MCF 10A (cell line): ENCODE measurements around the gene HOXC12. TPM values are rescaled to one million over a fixed set of nuclear protein-coding genes. Genes with fewer than 3 reads are reported as not detected.

ENCODE experiments used
- BruUV-seq: library from RNA; stranded (reverse); fragments of 400-500 nt; replicated peaks from 2 replicates; lab custom pipeline; 2021; lab: Mats Ljungman, UMichigan
- CTCF ChIA-PET: fragments of 300-600 bp; sonication (Branson Sonifier 250); formaldehyde crosslinking; extraction: SDS; loops from one replicate; lab custom pipeline; 2021; ENCODE audit warnings: antibody characterized with exemption, inconsistent platforms; lab: Yijun Ruan, JAX
- POLR2A ChIA-PET: fragments of 300-600, 350-650 bp; sonication (Branson Sonifier 250); formaldehyde crosslinking; extraction: SDS; loops from one replicate; lab custom pipeline; 2020; ENCODE audit warnings: antibody characterized with exemption, inconsistent platforms; lab: Yijun Ruan, JAX
- DNase-seq: peaks from one replicate; pipeline ENCODE4 v3.0.0-alpha.2; 2018; ENCODE audit not compliant: unreplicated experiment
- H3K27ac Mint-ChIP-seq: one replicate; pipeline ENCODE4 v1.8.0; 2022; ENCODE audit warnings: mild to moderate bottlenecking, low read depth, mixed read lengths; ENCODE audit not compliant: unreplicated experiment
- H3K27me3 Mint-ChIP-seq: one replicate; pipeline ENCODE4 v1.8.0; 2022; ENCODE audit warnings: mixed read lengths; ENCODE audit not compliant: insufficient read depth, unreplicated experiment
- H3K36me3 Mint-ChIP-seq: one replicate; pipeline ENCODE4 v1.8.0; 2022; ENCODE audit warnings: mild to moderate bottlenecking, moderate library complexity, mixed read lengths; ENCODE audit not compliant: insufficient read depth, unreplicated experiment
- H3K4me1 Mint-ChIP-seq: one replicate; pipeline ENCODE4 v1.8.0; 2022; ENCODE audit warnings: mixed read lengths; ENCODE audit not compliant: insufficient read depth, unreplicated experiment
- H3K4me3 Mint-ChIP-seq: one replicate; pipeline ENCODE4 v1.8.0; 2022; ENCODE audit warnings: mild to moderate bottlenecking, moderate library complexity, mixed read lengths; ENCODE audit not compliant: unreplicated experiment
- H3K9me3 Mint-ChIP-seq: one replicate; pipeline ENCODE4 v1.8.0; 2022; ENCODE audit warnings: mixed read lengths; ENCODE audit not compliant: unreplicated experiment
- intact Hi-C: fragments of 100-400 bp; cut with micrococcal nuclease; formaldehyde crosslinking; loops from 2 replicates; pipeline ENCODE4 v1.14.1; 2022
- total RNA-seq: library from RNA; stranded (reverse); gene quantifications from 2 replicates; pipeline ENCODE4 v1.2.3, GENCODE V29; 2022
- TF ChIP-seq, protein P1 (sequence below): fragments of 200-600 bp; IDR thresholded peaks from one replicate; pipeline ENCODE4 v1.8.0; 2022; ENCODE audit warnings: antibody characterized with exemption, mild to moderate bottlenecking; ENCODE audit not compliant: unreplicated experiment

HOXC12 gene
- total RNA-seq, 1 experiment from 2014 or later, result not detected

DNA sequence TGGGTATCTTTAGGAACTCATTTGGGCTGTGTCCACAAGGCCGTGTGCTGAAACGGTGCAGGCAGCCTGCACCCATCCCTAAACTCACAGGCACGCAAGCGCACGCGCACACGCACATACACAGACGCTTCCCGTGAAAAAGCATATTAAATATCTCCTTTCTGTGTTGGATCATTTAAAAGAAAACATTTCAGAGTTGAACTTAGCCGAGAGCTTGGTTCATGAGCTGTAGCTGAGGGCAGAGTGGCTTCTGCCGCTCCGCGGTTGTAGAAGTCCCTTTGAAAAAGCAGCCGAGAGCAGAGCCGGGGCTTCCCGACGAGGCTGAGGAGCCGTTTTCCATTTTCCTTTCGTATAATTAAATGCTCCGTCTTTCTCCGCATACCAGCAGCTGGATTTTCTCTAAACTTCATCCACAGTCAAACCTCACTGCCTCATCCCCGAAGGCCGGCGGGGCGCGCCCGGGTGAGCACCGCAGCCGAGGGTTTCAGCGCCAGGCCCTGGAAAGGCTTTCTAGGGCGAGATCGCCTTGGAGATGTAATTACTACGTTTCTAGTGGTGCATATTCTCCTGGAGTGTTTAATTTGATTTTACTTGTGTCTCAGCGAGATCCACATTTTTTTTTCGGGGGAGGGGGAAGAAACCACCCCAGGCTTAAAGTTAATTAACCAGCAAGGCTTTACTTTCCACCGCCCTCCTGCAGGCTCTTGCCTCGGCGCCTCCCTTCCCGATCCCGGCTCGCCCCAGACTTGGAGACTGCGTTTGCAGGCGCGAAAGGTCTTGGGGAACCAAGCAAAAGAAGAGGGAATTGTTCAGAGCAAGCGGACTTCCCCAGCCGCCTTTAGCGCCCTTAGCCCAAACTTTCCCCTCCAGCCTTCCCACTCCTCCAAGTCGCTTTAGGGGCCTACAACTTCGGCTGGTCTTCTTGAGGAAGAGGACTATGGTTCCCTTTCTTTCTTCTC lies 19.0 kb upstream of the HOXC12 start:
- TF ChIP-seq, protein P1, sequence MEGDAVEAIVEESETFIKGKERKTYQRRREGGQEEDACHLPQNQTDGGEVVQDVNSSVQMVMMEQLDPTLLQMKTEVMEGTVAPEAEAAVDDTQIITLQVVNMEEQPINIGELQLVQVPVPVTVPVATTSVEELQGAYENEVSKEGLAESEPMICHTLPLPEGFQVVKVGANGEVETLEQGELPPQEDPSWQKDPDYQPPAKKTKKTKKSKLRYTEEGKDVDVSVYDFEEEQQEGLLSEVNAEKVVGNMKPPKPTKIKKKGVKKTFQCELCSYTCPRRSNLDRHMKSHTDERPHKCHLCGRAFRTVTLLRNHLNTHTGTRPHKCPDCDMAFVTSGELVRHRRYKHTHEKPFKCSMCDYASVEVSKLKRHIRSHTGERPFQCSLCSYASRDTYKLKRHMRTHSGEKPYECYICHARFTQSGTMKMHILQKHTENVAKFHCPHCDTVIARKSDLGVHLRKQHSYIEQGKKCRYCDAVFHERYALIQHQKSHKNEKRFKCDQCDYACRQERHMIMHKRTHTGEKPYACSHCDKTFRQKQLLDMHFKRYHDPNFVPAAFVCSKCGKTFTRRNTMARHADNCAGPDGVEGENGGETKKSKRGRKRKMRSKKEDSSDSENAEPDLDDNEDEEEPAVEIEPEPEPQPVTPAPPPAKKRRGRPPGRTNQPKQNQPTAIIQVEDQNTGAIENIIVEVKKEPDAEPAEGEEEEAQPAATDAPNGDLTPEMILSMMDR, result no peak
- Mint-ChIP-seq H3K27me3 (peaks cover 26% of the 10 kb centered on the region), H3K27ac (no peak overlapping the region), H3K4me3 (no peak overlapping the region), H3K36me3 (no peaks in the 10 kb centered on the region), H3K9me3 (no peaks in the 10 kb centered on the region), H3K4me1 (peaks cover 12% of the 10 kb centered on the region)
- no peak for DNase-seq
- intact Hi-C loops, result loop anchor here (5.0 kb wide), 1 partner anchor 143 kb away; no protein-coding TSS in a partner anchor
- BruUV-seq, result no TSS peak
- POLR2A ChIA-PET, result no interaction called here
- CTCF ChIA-PET, result interaction anchor here (0.8 kb wide), 1 partner anchor 153 kb away, joined by 3 read pairs; no protein-coding TSS in a partner anchor

DNA sequence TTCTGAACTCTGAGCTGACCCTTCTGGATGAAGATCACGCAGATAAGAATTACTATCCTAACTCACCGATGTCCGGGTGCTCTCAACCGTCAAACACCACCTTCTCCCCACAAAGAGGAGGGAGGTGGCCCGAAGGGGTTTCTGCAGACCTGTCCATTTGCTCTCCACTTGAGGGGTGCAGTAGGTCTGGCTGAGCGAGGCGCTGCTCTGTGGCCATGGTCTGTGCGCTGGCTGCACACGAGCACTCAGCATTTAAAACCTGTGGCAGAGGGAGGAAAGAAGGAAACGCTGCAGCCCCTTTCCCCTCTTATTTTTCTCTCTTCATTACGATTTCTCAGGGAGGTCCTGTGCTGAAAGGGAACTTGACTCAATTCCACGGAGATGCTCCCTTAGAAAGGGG lies 17.6 kb upstream of the HOXC12 start:
- Mint-ChIP-seq H3K9me3 (no peaks in the 10 kb centered on the region), H3K36me3 (no peaks in the 10 kb centered on the region), H3K4me1 (peaks cover 26% of the 10 kb centered on the region), H3K27me3 (peaks cover 11% of the 10 kb centered on the region), H3K27ac (no peak overlapping the region), H3K4me3 (no peak overlapping the region)
- ChIA-PET CTCF (interaction anchor here (0.5 to 1.1 kb wide), 3 partner anchors 53 to 255 kb away, joined by 3 to 4 read pairs (median 3); no protein-coding TSS in a partner anchor), POLR2A (interaction anchor here (0.9 to 4.8 kb wide), 3 partner anchors 9 to 63 kb away, joined by 4 to 59 read pairs (median 32); partner anchors contain the start of genes HOTAIR, HOXC11 and HOXC9)
- intact Hi-C loops, result loop anchor here (5.0 kb wide), 1 partner anchor 145 kb away; no protein-coding TSS in a partner anchor
- DNase-seq, result no peak
- TF ChIP-seq, protein P1, result no peak
- BruUV-seq, result no TSS peak

DNA sequence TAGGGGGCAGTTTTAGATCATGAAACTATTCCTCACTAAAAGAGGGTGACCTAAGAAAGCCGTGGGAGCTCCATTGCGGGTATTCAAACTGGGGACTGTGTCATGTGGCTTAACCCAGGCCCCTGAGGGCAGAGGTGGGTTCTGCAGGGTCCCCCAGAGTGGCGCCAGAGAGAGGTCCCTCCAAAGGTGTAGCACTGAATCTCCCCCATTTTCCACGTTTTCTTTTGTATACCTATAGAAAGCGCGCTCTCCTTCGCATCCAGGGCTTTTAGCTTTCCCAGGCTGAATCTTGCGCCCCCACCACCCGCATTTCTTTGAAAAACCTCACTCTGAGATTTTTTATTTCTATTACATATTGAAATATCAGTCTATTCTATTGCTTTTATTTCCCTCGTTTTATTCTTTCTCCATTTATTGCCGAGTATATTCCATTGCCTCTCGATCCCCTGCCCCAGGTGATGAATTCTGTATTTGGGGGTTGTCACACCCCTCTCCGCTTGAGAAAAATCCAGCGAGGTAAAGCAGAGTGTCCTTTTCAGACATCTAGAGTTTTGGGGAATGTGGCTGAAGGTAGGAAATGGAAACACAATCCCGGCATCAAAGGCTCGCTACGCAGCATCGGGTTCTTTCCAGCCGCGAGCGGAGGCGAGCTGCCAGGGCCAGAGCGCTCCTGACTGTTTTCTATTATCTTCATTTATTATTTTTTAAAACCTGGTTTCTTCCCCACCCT lies 16.9 kb upstream of the HOXC12 start:
- no peak for DNase-seq
- Mint-ChIP-seq H3K27ac (no peak overlapping the region), H3K27me3 (peaks cover 5% of the 10 kb centered on the region), H3K4me3 (peak overlapping the region; percentile 78), H3K36me3 (no peaks in the 10 kb centered on the region), H3K4me1 (peaks cover 29% of the 10 kb centered on the region), H3K9me3 (no peaks in the 10 kb centered on the region)
- ChIA-PET POLR2A (interaction anchor here (0.8 to 4.8 kb wide), 18 partner anchors 8 to 340 kb away, joined by 3 to 59 read pairs (median 6); partner anchors contain the start of genes HOTAIR, HOXC11, HOXC12 and HOXC9), CTCF (interaction anchor here (0.5 to 4.1 kb wide), 9 partner anchors 9 to 270 kb away, joined by 3 to 21 read pairs (median 3); partner anchors contain the start of gene HOXC9)
- intact Hi-C loops, result loop anchor here (2.0 to 5.0 kb wide), 2 partner anchors 35 to 145 kb away; partner anchors contain the start of gene HOXC11
- TF ChIP-seq, protein P1, result no peak
- no TSS peak for BruUV-seq
